Activated CD4-positive, alpha-beta T cell treated with anti-CD3 and anti-CD28 coated beads for 4 hours (primary cell): Measurements from ENCODE around the gene KIF12.
"Not testable (repeated sequence)": the region's sequence is repeated elsewhere in the genome, so short reads cannot be mapped to it uniquely, and the experiment has no call there.

Source experiments
- DNase-seq, 2 donors: peaks; one replicate each; pipeline ENCODE4 v3.0.0-alpha.2; 2020

The KIF12 gene

GRCh38 chr9:114098936-114099668 lies at the start of gene KIF12:
Gene KIF12 (minus strand): TSS chr9:114099292. CDS start chr9:114099276, 16 bp downstream.
- DNase-seq: no peak

DNA sequence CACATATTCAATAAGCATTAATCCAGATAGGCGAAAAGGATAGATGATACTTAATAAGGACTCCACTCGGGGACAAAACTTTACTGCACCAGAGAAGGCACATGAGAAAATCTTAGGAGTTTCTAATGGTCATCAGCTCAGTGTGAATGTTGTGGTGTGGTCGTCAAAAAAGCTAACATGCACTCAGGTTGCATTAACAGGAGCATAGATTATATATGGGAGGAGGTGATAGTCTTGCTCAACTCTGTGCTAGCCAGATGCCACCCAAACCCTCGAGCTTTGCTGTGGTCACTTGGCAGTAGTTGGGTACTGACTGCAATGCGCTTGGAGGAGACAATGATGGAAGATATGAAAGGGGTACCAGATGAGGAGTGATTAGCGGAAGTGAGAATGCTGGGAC lies 47.6 kb upstream of the KIF12 start:
- DNase-seq: no peak

DNA sequence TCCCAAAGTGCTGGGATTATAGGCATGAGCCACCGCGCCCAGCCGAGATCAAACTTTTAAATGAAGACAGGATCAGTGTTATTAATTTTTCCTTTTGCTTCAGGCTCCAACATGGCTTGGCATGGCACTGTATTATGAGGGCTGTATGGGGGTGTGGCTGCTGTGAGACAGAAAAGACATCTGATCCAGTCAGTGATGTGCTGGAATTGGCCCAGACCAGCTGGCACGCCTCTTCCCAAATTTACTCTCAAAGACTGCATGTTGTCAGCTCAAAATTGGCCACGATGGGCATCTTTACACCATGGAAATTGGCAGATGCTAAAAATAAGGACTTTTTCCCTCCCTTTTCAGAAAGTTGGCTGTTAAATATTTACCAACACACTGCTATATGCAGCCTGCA lies 44.1 kb upstream of the KIF12 start:
- DNase-seq: no peak

DNA sequence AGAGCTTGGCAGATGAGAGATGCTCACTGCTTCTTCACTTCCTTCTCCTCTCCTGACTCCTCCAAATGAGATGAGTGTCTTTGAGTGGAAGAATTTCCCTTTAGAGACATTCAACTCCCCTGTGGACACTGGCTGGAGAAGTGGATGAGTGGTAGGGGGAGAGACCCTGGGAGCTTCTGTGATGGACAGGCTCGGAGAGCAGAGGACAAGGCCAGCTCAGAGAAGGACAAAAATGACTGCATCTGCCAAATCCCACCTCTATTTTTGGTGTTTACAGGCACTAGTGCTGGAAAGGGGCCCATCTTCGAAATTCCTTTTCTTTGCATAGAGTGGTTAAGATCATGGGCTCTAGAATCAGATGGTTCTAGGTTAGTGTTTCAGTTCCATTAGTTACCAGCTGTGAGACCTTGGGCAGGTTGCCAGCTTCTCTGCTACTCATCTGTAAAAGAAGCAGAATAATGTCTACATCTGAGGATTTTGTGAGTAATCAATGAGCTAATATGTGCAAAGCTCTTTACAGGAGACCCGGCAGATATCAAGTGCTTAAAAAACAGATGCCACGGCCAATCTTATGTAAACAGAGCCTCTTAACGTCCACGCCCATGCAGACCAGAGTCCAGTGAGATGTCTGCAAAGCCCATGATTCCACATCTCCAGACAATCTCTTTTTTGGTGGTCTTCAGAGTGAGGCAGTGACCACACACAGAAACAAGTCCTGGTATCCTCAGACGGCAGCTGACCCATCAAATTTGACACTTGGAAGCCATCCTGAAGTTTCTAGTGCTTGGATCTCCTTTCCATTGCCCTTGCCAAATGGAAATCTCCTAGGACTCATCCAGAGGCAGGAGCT lies 42.7 kb upstream of the KIF12 start:
- DNase-seq: no peak

- no peak for DNase-seq
Measured at GRCh38 chr9:114140850-114141249, 41.8 kb upstream of the KIF12 start.

DNA sequence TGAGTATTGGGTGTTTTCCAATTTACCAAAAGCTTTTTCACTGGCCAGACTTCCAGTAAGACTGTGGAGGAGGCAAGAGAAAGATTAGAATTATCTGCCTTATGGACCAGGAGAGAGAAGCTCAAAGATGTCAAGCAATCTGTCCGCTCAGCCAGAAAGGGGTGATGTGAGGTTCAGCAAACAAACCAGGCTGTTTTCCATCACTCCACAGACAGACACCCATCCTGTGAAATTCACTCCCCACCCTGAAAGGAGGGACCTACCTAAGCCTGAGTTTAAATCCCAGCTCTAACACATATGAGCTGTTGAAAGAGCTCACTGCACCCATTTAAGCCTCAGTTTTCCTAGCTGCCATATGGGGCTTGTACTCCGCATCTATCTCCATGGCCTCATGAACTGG lies 41.3 kb upstream of the KIF12 start:
- no peak for DNase-seq

- DNase-seq: no peak
Measured at GRCh38 chr9:114139071-114139470, 40.0 kb upstream of the KIF12 start.

DNA sequence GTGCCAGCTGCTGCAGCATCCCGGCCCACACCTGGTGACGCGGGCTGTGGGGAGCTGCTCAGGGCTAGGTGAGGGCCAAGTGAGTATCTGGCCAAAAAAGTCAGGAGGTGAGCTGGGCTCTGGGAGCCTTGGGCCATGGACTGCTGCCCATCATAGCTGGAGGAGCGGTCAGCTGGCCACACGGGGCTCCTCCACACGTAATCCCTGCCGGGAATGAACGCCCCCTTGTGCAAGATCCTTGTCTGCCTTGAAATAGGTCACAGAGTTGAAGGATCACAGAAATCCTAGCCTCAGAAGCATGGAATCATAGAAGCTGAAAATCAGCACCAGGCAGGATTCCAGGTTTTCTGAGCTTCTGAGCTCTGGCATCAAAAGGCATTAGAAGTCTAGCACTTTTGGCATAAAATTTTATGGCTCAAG lies 39.5 kb upstream of the KIF12 start:
- DNase-seq: no peak

DNA sequence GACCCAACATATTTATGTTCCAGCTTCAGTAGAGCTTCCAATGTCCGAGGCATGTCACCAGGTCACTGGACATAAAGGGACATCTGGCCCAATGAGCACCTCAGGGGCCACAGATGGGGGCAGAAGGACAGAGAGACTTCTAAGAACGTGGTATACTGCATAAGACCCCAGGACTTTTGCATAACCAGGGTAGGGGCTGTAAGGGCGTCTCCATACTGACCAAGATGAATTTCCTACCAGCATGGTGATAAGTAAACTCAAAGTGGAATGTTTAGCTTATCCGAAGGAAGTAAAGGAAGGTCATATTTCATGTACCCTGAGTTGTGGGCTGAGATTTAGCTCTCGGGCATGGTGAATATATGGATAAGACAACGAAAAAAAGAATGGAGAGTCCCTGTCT lies 38.7 kb upstream of the KIF12 start:
- no peak for DNase-seq

DNA sequence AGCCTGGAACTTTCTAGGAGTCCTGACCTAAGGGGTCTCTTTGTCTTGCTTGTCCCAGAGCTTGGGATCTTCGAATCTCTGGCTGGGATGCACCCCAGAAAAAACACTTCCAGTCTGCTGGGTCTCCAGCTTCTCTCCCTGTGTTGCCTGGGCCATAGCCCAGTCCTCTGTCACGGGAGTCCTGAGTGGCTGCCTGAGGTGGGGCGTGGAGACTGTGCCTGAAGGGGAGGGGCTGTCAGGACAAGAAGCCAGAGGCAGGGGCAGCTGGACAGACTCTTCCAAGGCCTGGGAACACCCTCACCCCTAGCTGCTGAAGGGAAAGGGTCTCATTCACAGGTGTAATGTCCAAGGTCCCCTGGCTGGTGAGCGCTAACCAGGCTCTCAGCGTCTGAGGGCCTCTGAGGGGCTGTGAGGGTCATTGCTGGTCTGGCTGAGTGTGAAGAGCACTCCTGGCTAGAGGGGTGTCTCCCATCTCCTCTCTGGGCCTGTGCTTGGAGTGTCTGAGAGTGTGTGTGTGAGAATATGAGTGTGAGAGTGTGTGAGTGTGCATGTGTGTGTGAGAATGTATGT lies 35.8 kb upstream of the KIF12 start:
- DNase-seq: no peak

- DNase-seq: no peak
Measured at GRCh38 chr9:114132550-114132918, 33.4 kb upstream of the KIF12 start.

DNA sequence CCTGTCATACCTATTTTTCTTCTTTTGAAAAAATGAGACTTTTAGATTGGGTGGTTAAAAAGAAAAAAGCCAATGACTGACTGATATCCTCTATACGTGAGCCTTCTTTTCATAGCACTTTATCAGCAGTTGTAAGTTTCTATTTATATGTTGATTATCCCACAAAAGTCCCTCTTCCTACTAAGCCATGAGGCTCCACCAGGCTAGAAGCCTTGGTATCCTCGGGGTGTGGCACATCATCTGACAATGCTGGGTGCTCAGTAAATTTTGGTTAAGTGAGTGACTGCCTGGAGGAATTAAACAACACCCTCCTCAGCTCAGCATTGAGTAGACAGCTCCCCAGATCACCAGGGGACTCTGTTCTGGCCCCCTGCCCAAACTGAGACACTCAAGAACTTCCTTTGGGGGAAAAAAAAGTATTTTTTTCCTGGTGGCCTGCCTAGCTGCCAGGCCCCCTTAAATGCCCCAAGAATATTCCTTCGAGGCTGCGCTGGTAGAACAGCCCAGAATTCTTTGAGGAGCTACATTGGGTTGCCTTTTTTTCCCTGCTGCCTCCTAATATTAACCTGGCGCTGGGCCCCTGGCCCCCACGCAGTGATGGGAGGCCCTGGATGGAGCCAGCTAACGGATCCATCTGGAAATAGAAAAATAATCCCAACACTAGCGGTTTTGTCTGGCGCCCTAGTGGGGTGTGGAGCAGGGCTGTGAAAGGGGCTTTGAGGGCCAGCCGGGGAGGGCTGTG lies 32.9 kb upstream of the KIF12 start:
- DNase-seq: no peak

- no peak for DNase-seq
Measured at GRCh38 chr9:114130624-114131277, 31.7 kb upstream of the KIF12 start.

DNA sequence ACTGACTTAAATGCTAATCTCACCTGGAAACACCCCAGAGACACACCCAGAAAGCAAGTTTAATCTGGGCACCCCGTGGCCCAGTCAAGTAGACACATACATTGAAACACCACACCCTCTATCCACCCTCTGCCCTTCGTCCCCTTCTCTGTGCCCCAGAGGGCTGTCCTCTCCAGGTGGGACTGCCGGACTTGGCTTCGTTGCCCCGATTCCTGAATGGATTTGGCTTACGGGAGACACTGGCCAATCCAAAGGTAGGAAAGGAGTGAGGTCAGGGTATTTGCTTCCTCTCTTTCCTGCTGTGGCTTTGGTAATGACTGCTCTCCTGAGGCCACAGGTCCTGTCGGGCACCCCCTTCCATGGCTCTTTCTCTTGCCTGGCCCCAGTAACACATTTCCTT lies 31.0 kb upstream of the KIF12 start:
- no peak for DNase-seq

GRCh38 chr9:114128759-114129158 lies 29.7 kb upstream of the KIF12 start:
- DNase-seq: not testable (repeated sequence)

DNA sequence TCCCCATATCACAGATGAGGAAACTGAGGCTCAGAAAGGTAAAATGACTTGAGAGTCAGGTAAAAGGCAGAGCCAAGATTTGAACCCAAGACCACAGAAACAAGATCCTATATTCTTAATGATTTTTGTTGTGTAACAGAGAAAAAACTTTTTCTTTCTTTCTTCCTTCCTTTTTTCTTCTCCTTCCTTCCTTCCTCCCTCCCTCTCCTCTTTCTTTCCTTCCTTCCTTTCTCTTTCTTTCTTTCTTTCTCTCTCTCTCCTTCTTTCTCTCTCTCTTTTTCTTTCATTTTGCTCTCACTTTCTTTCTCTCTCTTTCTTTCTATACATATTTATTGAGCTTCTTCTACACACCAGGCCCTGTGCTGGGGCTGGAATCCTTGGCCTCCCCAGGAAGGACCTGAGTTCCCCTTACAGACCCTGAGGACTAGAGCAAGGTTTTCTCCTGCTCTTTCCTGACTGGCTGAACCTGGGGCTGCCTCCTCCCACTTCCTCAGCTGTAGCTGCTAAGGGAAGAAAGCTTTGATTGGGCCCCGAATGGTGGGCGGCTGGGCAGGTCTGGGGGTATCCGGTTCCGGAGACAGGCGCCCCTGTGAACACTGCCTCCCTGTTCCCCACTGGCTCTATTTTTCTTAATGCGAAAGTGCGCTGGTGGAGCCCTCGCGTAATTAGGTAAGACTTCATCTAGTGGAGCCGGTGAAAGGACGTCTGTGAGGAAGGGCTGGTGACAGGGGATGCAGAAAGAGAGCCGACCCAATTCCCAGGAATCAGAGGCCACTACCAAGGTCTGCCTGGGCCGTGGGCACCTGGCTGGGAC lies 27.4 kb upstream of the KIF12 start:
- no peak for DNase-seq

DNA sequence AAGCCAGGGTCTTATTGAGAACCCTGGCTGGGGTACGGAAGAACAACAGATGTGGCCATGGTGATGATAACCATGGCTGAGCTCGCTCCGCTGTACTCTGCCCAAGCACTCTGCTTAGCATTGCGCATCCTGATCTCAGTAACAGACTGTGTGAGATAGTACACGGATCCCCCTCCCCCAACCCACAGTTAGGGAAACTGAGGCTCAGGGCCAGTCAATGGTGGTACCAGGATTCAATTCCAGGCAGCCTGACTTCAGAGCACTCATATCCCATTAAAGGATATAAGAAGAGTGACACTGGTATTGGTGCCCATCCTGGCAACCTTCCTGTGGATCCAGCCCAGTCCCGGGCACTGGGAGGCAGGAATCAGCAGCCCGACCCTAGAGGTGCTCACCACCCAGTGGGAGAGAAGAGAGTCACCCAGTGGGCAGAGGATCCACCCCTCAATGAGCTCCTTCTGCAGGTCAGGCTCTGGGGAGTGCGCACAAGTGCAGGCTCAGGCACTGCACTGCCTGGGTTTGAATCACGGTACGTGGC lies 26.5 kb upstream of the KIF12 start:
- DNase-seq: no peak

GRCh38 chr9:114124666-114125475 lies 25.8 kb upstream of the KIF12 start:
- DNase-seq: no peak

- no peak for DNase-seq
Measured at GRCh38 chr9:114124138-114124537, 25.0 kb upstream of the KIF12 start.
